ENCODE results near the gene CEP350. TPM values are rescaled to one million over a fixed set of nuclear protein-coding genes. Genes with fewer than 3 reads are reported as not detected.
"Not testable (repeated sequence)": the region's sequence is repeated elsewhere in the genome, so short reads cannot be mapped to it uniquely, and the experiment has no call there.

Gene CEP350
- polyA plus RNA-seq, 3 donors from 2014 or later = 4.3 to 74.5 (median 13.5) TPM

DNA sequence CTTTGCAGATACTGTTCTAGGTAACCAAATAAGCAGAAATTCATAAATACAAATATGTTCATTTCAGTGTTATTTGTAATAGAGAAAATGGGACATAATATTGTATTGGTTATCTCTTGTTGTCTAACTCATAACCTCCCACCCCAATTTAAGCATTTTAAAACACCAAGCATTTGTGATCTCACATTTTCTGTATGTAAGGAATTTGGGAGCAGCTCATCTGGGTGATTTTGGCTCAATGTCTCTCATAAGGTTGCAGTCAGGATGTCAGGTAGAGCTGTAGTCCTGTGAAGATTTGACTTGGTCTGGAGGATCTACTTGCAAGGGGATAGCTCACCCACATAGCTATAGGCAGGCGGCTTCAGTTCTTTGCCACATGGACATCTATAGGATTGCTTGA lies 29.5 kb downstream of the CEP350 start:
- Mint-ChIP-seq H3K9me3 (no peaks in the 10 kb centered on the region), H3K4me3 (no peak overlapping the region), H3K27ac (peak overlapping the region in 1 of 6 donors; percentile 22), H3K27me3 (ENCODE audit: low read depth in 3 of 3) (no peaks in the 10 kb centered on the region), H3K36me3 (no peaks in the 10 kb centered on the region), H3K4me1 (peaks cover 30 to 60% of the 10 kb centered on the region in 2 donors)
- no peak for DNase-seq

DNA sequence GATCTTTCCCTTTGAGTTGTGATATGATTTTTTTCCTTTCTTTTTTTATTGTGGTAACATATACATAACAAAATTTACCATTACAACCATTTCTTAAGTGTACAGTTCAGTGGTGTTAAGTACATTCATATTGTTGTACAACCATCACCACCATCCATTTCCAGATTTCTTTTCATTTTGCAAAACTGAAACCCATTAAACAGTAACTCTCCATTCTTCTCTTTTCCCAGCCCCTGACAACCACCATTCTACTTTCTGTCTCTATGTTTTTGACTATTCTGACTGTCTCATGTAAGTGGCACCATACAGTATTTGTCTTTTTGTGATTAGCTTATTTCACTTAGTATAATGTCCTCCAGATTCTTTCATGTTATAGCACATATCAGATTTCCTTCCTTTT lies 30.3 kb downstream of the CEP350 start:
- Mint-ChIP-seq H3K9me3 (no peaks in the 10 kb centered on the region), H3K27ac (peak overlapping the region in 4 of 6 donors; percentile 1 to 64 (median 23)), H3K36me3 (no peaks in the 10 kb centered on the region), H3K4me3 (no peak overlapping the region), H3K4me1 (peaks cover 21 to 51% of the 10 kb centered on the region in 2 donors), H3K27me3 (ENCODE audit: low read depth in 3 of 3) (no peaks in the 10 kb centered on the region)
- DNase-seq = no peak

DNA sequence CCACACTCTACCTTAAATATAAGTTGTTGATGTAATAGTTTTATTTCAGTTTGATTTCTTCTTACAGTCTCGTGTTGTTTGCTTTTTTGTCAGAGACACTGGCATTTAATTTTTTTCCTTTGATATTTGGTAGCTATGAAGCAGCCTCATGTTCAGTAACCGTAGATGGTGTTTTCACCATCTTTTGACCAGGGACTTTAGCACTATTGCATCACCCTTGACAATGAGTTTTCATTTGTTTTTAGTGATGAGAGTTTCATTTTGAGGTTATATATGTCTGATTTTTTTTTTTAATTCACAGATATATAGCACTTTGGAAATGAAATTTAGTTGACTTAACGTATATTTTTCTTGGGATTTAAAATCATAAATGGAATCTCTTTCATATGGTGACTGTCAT lies 36.2 kb downstream of the CEP350 start:
- H3K9me3 Mint-ChIP-seq = no peaks in the 10 kb centered on the region
- H3K36me3 Mint-ChIP-seq = peaks cover 4 to 8% (median 4%) of the 10 kb centered on the region in 3 donors
- no peaks in the 10 kb centered on the region for H3K27me3 Mint-ChIP-seq (ENCODE audit: low read depth in 3 of 3)
- peak overlapping the region in 1 of 6 donors; percentile 7 for H3K27ac Mint-ChIP-seq
- no peak for DNase-seq
- H3K4me3 Mint-ChIP-seq = no peak overlapping the region
- H3K4me1 Mint-ChIP-seq = peaks cover 12 to 22% of the 10 kb centered on the region in 2 donors

DNA sequence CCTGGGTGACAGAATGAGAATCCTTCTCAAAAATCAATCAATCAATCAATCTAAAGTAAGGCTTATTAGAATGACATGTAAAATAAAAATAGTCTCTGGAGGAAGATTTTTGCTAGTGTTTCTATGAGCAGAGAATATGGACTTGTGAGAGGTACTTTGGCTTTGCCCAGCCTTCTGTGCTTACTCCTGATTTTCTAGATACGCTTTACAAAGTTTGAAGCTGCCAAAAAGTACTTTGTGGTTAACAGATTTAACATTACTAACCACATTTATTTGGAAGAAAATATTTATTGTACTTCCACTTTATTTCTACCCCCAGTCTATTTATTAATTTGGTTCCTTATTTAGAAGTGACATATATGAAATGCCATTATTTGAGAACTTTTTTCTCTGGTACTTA lies 41.0 kb downstream of the CEP350 start:
- H3K4me1 Mint-ChIP-seq = peaks cover 12 to 24% of the 10 kb centered on the region in 2 donors
- peaks cover 8 to 25% (median 18%) of the 10 kb centered on the region in 3 donors for H3K36me3 Mint-ChIP-seq
- no peak overlapping the region for H3K27ac Mint-ChIP-seq
- no peak for DNase-seq
- H3K9me3 Mint-ChIP-seq = no peaks in the 10 kb centered on the region
- H3K27me3 Mint-ChIP-seq (ENCODE audit: low read depth in 3 of 3) = no peaks in the 10 kb centered on the region
- no peak overlapping the region for H3K4me3 Mint-ChIP-seq

DNA sequence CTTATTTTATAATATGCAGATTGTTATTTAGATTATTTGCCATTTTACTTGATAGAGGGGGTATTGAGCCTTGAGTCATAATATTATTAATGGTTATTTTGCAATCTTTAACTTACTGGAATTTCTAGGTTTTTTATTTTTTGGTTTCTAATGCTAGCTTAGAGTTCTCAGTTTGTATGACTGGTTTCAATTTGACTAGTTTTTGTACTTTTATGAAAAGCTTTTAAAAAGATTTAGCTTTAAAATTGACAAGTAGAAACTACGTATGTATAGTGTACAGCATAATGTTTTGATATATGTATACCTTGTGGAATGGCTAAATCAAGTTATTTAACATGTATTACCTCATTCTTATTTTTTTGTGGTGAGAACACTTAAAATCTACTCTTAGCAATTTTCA lies 41.5 kb downstream of the CEP350 start:
- H3K27ac Mint-ChIP-seq = no peak overlapping the region
- H3K4me3 Mint-ChIP-seq = no peak overlapping the region
- peaks cover 8 to 25% (median 18%) of the 10 kb centered on the region in 3 donors for H3K36me3 Mint-ChIP-seq
- H3K27me3 Mint-ChIP-seq (ENCODE audit: low read depth in 3 of 3) = no peaks in the 10 kb centered on the region
- no peak for DNase-seq
- peaks cover 12 to 24% of the 10 kb centered on the region in 2 donors for H3K4me1 Mint-ChIP-seq
- no peaks in the 10 kb centered on the region for H3K9me3 Mint-ChIP-seq

DNA sequence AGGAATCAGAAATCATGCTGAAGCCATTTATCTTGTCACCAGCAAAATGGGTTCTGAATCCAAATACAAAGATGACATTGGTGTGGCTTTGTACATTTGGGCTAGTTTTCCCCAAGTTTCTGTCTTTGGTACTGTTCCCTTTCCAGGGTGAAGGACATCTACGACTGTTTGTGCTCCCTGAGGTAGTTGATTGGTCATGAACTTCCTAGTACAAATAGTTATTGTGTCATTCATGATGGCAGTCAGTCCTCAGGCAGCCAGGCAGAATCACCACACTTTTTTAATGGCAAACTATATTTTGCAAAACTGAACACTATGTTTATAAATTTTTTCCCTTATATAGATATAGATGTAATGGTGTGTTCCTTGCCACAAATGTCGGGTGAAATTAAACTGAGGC lies 46.0 kb downstream of the CEP350 start:
- no peaks in the 10 kb centered on the region for H3K27me3 Mint-ChIP-seq (ENCODE audit: low read depth in 3 of 3)
- H3K4me3 Mint-ChIP-seq = no peak overlapping the region

DNA sequence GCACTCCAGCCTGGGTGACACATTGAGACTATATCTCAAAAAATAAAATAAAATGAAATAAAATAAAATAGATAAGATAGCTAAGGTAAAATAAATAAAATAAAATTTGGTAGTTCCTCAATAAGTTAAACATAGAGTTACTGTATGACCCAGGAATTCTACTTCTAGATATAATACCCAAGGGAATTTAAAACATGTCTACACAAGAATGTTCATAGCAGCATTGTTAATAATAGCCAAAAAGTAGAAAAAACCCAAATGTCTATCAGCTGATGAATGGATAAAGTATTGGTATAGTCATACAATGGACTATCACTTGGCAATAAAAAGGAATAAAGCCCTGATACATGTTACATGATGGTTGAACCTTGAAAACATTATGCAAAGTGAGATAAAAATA lies 47.8 kb downstream of the CEP350 start:
- Mint-ChIP-seq H3K27ac (peak overlapping the region in 1 of 6 donors; percentile 2), H3K4me1 (peaks cover 0 to 9% of the 10 kb centered on the region in 2 donors), H3K9me3 (no peaks in the 10 kb centered on the region)

More for the DNA sequence above, 46.0 kb downstream of the CEP350 start:
- Mint-ChIP-seq H3K9me3 (no peaks in the 10 kb centered on the region), H3K27ac (peak overlapping the region in 1 of 6 donors; percentile 5), H3K4me1 (peaks cover 3 to 14% of the 10 kb centered on the region in 2 donors), H3K36me3 (peaks cover 4 to 21% (median 10%) of the 10 kb centered on the region in 3 donors)
- DNase-seq = no peak

DNA sequence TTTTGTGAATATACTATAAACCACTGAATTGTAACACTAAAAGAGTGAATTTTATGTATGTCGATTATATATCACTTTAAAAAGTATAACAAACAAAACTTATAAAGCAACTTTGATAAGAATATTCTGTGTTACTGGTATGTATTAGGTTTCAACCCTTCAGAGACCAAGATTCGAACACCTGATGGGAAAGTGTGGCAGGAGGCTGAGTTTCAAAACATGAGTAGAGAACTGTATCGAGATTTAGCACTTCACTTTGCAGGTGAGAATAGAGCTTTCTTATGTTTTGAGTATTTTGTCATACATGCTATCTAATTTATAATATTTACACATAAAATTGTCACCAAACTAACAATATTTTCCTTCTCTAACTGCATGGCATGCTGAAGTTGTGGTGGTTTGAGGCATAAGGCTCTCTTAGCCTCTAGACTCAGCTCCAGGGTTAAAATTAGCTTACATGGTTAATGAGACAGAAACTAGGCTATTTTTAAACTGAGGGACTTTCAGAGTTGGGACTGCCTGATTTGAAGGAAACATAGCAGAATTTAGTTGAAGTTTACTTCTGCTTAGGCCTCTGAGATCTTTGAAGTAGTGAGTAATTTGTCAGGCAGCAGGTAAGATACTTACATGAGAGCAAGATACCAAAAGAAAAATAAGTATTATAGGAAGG lies 48.6 kb downstream of the CEP350 start:
- no peak for DNase-seq
- Mint-ChIP-seq H3K27ac (peak overlapping the region in 1 of 6 donors; percentile 2), H3K27me3 (ENCODE audit: low read depth in 3 of 3) (no peaks in the 10 kb centered on the region), H3K36me3 (peaks cover 17 to 32% (median 19%) of the 10 kb centered on the region in 3 donors), H3K4me1 (peaks cover 0 to 9% of the 10 kb centered on the region in 2 donors), H3K4me3 (no peak overlapping the region), H3K9me3 (no peaks in the 10 kb centered on the region)

More for the DNA sequence above, 47.8 kb downstream of the CEP350 start:
- no peak for DNase-seq
- H3K36me3 Mint-ChIP-seq = peaks cover 15 to 25% (median 15%) of the 10 kb centered on the region in 3 donors
- no peak overlapping the region for H3K4me3 Mint-ChIP-seq
- no peaks in the 10 kb centered on the region for H3K27me3 Mint-ChIP-seq (ENCODE audit: low read depth in 3 of 3)

DNA sequence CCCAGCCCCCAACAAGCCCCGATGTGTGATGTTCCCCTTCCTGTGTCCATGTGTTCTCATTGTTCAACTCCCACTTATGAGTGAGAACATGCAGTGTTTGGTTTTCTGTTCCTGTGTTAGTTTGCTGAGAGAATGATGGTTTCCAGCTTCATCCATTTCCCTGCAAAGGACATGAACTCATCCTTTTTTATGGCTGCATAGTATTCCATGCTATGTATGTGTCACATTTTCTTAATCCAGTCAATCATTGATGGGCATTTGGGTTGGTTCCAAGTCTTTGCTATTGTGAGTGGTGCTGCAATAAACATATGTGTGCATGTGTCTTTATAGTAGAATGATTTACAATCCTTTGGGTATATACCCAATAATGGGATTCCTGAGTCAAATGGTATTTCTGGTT lies 52.2 kb downstream of the CEP350 start:
- not testable (repeated sequence) for H3K4me1 Mint-ChIP-seq; H3K9me3 Mint-ChIP-seq; DNase-seq; H3K27me3 Mint-ChIP-seq (ENCODE audit: low read depth in 3 of 3); H3K4me3 Mint-ChIP-seq
- Mint-ChIP-seq H3K27ac (peak overlapping the region in 1 of 6 donors; percentile 10), H3K36me3 (peaks cover 17 to 24% (median 19%) of the 10 kb centered on the region in 3 donors)

DNA sequence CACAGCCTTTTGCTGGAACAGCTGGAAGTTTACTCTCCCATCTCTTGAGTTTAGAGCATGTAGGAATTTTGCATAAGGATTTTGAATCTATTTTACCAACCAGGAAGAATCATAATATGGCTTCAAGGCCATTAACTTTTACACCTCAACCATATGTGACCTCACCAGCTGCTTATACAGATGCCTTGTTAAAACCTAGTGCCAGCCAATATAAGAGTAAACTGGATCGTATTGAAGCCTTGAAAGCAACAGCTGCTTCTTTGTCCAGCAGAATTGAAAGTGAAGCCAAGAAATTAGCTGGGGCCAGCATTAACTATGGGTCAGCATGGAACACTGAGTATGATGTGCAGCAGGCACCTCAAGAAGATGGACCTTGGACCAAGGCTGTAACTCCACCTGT lies 65.4 kb downstream of the CEP350 start:
- DNase-seq = no peak
- H3K27me3 Mint-ChIP-seq (ENCODE audit: low read depth in 3 of 3) = no peaks in the 10 kb centered on the region
- no peak overlapping the region for H3K4me3 Mint-ChIP-seq
- H3K36me3 Mint-ChIP-seq = peaks cover 22 to 53% (median 45%) of the 10 kb centered on the region in 3 donors
- H3K27ac Mint-ChIP-seq = peak overlapping the region in 2 of 6 donors; percentile 10 to 11
- peaks cover 0 to 11% of the 10 kb centered on the region in 2 donors for H3K4me1 Mint-ChIP-seq
- H3K9me3 Mint-ChIP-seq = no peaks in the 10 kb centered on the region

DNA sequence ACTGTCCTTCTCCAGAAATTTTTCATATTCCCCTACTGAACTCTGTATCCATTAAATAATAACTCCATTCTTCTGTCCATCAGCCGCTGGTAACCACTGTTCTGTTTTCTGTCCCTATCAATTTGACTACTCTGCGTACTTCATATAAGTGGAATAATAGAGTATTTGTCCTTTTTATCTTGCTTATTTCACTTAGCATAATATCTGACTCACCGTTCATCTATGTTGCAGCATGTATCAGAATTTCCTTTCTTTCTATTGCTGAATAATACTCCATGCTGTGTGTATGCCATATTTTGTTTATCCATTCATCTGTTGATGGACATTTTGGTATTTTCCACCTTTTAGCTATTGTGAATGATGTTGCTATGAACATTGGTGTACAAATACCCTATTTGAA lies 71.9 kb downstream of the CEP350 start:
- Mint-ChIP-seq H3K36me3 (peaks cover 10 to 27% (median 16%) of the 10 kb centered on the region in 3 donors), H3K4me3 (no peak overlapping the region), H3K27me3 (ENCODE audit: low read depth in 3 of 3) (no peaks in the 10 kb centered on the region), H3K9me3 (no peaks in the 10 kb centered on the region), H3K4me1 (no peaks in the 10 kb centered on the region), H3K27ac (peak overlapping the region in 1 of 6 donors; percentile 34)
- no peak for DNase-seq

DNA sequence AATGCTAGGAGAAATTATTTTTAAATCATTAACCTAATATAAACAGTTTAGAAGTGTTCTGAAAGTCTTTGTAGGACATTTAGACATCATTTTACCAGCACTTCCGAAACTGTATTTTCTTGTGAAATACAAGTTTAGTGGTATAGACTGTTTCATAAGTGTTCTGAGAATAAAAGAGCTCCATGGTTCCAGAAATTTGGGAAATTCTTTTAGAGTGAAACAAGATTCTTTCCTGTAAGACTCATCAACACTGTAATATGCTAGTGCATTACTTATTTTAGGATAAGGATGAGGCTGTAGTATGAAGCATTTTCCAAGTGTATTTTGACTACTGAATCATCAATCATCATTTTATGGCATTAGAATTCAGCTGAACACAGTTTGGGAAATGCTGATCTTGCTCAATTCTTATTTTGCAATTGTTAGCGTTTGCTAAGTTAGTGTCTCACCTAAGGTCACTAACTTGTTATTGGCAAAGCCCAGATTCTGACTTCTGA lies 73.4 kb downstream of the CEP350 start:
- H3K27me3 Mint-ChIP-seq (ENCODE audit: low read depth in 3 of 3) = no peaks in the 10 kb centered on the region
- no peaks in the 10 kb centered on the region for H3K9me3 Mint-ChIP-seq
- H3K36me3 Mint-ChIP-seq = peaks cover 14 to 19% (median 14%) of the 10 kb centered on the region in 3 donors
- no peak overlapping the region for H3K4me3 Mint-ChIP-seq
- no peaks in the 10 kb centered on the region for H3K4me1 Mint-ChIP-seq
- no peak overlapping the region for H3K27ac Mint-ChIP-seq
- DNase-seq = no peak

DNA sequence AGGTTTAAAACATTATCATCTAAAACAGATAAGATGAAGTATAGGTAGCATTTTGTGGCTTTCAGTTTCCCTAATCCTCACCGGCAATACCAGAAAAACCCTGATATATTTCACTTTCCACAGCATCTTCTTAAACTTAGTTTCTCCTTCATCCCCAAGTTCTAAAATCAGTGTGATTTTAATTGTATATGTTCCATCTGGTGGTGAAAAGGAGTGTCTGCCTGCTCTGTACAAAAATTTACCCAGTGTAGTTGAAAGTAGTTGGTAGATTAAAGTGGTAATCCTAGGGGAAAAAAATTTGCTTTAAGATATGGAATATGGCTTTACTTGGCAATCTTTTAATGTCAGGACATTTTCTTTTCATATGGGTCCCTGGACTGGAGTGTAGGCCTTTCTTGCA lies 74.3 kb downstream of the CEP350 start:
- Mint-ChIP-seq H3K4me1 (no peaks in the 10 kb centered on the region), H3K36me3 (peaks cover 14 to 20% (median 15%) of the 10 kb centered on the region in 3 donors), H3K27ac (peak overlapping the region in 1 of 6 donors; percentile 8), H3K4me3 (no peak overlapping the region), H3K9me3 (no peaks in the 10 kb centered on the region), H3K27me3 (ENCODE audit: low read depth in 3 of 3) (no peaks in the 10 kb centered on the region)
- DNase-seq = no peak

DNA sequence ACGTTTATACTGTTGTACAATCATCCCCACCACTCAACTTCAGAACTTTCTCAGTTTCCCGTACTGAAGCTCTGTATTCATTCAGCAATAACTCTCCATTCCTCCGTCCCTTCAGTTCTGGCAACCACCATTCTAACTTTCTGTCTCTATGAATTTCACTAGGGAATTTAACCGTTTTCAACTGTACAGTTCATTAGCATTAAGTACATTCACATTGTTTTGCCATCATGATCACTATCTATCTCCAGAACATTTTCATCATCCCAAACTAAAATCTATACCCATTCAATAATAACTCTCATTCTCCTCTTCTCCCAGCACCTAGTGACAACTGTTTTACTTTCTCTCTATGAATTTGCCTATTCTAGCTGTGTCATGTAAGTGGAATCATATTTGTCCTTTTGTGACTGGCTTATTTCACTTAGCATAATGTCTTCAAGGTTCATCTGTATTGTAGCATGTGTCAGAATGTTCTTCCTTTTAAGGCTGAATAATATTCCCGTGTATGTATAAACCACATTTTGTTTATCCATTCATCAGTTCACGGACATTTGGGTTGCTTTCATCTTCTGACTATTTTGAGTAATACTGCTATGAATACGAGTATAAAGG lies 75.0 kb downstream of the CEP350 start:
- H3K27me3 Mint-ChIP-seq (ENCODE audit: low read depth in 3 of 3) = no peaks in the 10 kb centered on the region
- no peaks in the 10 kb centered on the region for H3K9me3 Mint-ChIP-seq
- H3K36me3 Mint-ChIP-seq = peaks cover 14 to 27% (median 22%) of the 10 kb centered on the region in 3 donors
- no peak for DNase-seq
- no peaks in the 10 kb centered on the region for H3K4me1 Mint-ChIP-seq
- no peak overlapping the region for H3K27ac Mint-ChIP-seq
- no peak overlapping the region for H3K4me3 Mint-ChIP-seq

Measured in immature natural killer cell (primary cell).